ENCODE results near the gene DNAH10. TPM values are rescaled to one million over a fixed set of nuclear protein-coding genes. Genes with fewer than 3 reads are reported as not detected.

The DNAH10 gene
- polyA plus RNA-seq, 1 donor from 2014 or later = 0.40 TPM

DNA sequence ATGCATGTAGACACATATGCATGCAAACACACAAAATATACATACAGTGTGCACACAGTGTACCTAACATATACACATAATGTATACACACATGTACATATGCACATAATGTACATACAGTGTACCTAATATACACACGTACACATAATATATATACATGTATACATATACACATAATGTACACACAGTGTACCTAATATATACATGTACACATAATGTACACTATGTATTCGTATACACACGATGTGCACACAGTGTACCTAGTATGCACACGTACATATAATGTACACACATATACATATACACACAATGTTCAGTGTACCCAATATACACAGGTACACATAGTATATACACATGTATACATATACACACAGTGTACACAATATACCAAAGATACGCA is 70.0 kb downstream of the DNAH10 start:
- H3K9me3 Mint-ChIP-seq = peaks cover 4 to 20% (median 6%) of the 10 kb centered on the region in 3 donors
- no peaks in the 10 kb centered on the region for H3K4me1 Mint-ChIP-seq
- H3K27ac Mint-ChIP-seq = no peak overlapping the region
- H3K4me3 Mint-ChIP-seq = no peak overlapping the region
- no peaks in the 10 kb centered on the region for H3K36me3 Mint-ChIP-seq
- no peaks in the 10 kb centered on the region for H3K27me3 Mint-ChIP-seq

DNA sequence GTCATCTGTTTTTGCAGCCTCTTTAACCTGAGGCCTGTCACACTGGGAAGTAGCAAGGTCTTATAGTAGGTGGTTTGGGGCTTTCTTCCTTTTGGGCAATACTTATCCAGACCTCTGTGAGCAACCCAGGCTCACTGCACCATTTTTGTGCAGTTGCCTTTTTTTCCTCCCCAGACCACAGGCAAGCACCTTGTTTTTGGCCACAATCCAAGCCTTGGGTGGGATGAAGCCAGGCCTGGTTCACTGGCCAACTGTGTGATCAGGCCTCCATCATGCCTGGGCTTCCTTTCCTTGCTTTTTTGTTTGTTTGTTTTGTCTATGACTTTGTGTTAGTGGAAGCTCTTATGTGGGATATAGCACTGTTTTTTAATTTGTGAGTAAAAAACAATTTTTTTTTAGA is 71.7 kb downstream of the DNAH10 start:
- Mint-ChIP-seq H3K27me3 (no peaks in the 10 kb centered on the region), H3K4me1 (no peaks in the 10 kb centered on the region), H3K9me3 (peaks cover 4 to 20% (median 6%) of the 10 kb centered on the region in 3 donors), H3K27ac (no peak overlapping the region), H3K4me3 (no peak overlapping the region), H3K36me3 (no peaks in the 10 kb centered on the region)

DNA sequence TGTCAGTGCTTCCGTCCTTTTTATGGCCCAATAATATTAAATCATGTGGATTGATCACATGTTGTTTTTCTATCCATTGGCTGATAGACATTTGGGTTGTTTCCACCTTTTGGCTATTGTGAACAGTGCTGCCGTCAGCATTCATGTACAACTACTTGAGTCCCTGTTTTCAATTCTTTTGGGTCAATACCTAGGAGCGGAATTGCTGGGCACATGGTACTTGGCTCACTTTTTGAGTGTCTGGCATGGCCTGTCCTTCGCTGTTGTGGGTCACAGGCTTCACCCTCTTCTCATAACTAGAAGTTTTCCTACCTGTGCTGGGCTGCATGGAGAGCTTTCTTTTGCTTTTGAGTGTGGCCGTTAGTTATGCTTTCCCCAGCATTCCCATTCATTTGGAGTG is 72.7 kb downstream of the DNAH10 start:
- Mint-ChIP-seq H3K27me3 (no peaks in the 10 kb centered on the region), H3K9me3 (peaks cover 4 to 20% (median 6%) of the 10 kb centered on the region in 3 donors), H3K4me1 (no peaks in the 10 kb centered on the region), H3K27ac (no peak overlapping the region), H3K36me3 (no peaks in the 10 kb centered on the region), H3K4me3 (no peak overlapping the region)

DNA sequence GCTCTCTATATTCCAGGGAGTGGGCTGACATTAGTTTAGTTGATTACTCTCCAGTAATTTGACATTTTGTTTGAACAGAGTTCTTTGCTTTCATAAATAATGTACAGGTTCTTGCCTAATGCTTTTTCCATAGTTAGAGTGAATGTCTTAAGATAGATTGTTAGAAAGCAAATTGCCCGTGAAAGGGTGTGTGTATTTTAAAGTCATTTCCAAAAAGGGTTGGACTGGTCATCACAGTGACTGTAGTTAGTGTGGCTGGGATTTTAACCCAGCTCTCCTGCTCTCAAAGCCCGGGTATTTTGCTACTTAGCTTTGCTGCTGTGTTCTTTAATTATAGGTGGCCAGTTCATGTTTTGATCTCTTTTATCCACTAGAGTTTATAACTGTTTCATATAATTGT is 74.2 kb downstream of the DNAH10 start:
- Mint-ChIP-seq H3K27me3 (no peaks in the 10 kb centered on the region), H3K27ac (no peak overlapping the region), H3K4me1 (no peaks in the 10 kb centered on the region), H3K4me3 (no peak overlapping the region), H3K9me3 (peaks cover 4 to 20% (median 6%) of the 10 kb centered on the region in 3 donors), H3K36me3 (no peaks in the 10 kb centered on the region)

DNA sequence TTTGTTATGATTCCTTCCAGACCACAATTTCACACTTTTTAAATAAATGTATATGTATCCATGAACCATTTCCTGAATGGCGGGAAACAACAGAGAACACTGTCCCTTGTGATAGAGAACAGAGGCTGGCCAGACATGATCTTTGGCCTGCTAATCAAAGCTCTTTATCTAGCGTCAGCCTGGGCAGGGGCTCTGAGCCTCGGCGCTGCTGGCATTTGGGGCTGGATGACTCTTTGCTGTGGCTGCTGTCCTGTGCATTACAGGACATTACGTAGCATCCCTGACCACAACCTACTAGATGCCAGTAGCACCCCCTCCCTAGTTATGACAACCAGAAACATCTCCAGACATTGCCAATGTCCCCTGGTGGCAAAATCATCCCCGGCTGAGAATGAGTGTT is 77.7 kb downstream of the DNAH10 start:
- peak overlapping the region in 1 of 3 donors; percentile 33 for H3K27ac Mint-ChIP-seq
- H3K4me3 Mint-ChIP-seq = no peak overlapping the region
- H3K27me3 Mint-ChIP-seq = no peaks in the 10 kb centered on the region
- H3K4me1 Mint-ChIP-seq = peaks cover 0 to 3% (median 0%) of the 10 kb centered on the region in 3 donors
- no peaks in the 10 kb centered on the region for H3K36me3 Mint-ChIP-seq
- peaks cover 0 to 6% (median 3%) of the 10 kb centered on the region in 3 donors for H3K9me3 Mint-ChIP-seq

DNA sequence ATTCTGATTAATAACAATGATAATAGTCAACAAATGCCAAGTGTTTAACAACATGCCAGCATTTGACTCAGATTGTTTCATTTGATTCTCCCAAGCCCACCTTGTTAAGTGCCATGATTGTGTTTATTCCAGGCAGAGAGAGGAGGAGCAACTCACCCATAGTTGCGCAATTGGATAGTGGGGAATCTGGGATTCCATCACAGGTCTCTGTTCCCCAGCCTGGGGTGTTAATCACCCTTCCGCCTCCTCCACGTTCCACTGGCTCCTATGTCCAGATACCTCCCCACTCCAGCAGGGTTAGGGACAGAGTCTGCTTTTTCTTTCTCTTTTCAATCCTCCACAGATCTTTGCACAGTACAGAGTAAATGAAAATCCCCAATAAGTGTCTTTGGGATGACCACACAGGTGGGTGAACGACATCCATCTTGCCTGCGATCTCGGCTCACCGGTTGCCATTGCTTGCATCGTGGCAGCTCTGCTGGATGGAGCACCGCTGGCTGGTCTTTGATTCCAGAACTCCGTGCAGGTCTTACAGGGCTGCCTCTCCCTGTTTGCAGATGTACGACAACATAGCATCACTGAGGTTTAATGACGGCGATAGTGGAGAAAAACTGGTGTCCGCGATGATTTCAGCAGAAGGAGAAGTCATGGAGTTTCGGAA is 78.8 kb downstream of the DNAH10 start:
- H3K27ac Mint-ChIP-seq = no peak overlapping the region
- H3K36me3 Mint-ChIP-seq = no peaks in the 10 kb centered on the region
- no peaks in the 10 kb centered on the region for H3K27me3 Mint-ChIP-seq
- H3K4me1 Mint-ChIP-seq = peaks cover 0 to 3% (median 0%) of the 10 kb centered on the region in 3 donors
- H3K4me3 Mint-ChIP-seq = no peak overlapping the region
- no peaks in the 10 kb centered on the region for H3K9me3 Mint-ChIP-seq

DNA sequence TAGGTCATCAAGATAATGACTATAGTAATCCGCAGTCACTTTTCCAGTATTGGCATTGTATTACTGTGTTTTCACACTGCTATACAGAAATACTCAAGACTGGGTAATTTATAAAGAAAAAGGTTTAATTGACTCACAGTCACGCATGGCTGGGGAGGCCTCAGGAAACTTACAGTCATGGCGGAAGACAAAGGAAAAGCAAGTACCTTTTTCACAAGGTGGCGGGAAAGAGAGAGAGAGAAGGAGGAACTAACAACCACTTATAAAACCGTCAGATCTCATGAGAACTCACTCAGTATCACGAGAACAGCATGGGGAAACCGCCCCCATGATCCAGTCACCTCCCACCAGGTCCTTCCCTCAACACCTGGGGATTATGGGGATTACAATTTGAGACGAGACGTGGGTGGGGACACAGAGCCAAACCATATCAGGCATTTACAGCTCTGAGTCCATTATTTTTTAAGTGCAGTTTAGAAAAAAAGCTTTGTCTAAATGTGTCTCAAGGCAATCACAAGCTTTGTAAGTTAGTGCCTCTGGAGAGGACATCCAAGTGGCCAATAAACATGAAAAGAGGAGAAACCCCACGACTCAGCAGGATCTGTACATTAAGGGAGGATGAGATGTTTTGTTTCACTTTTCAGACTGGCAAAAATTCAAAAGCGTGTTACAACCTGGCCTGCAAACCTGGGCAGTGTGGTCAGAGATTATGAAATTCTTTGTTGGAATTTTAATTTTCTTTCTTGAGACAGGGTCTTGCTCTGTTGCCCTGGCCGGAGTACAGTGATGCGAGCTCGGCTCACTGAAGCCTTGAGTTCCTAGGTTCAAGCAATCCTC is 82.0 kb downstream of the DNAH10 start:
- no peaks in the 10 kb centered on the region for H3K36me3 Mint-ChIP-seq
- peaks cover 0 to 3% (median 0%) of the 10 kb centered on the region in 3 donors for H3K4me1 Mint-ChIP-seq
- no peaks in the 10 kb centered on the region for H3K27me3 Mint-ChIP-seq
- H3K4me3 Mint-ChIP-seq = peak overlapping the region in 1 of 4 donors; percentile 49
- H3K9me3 Mint-ChIP-seq = no peaks in the 10 kb centered on the region
- no peak overlapping the region for H3K27ac Mint-ChIP-seq

DNA sequence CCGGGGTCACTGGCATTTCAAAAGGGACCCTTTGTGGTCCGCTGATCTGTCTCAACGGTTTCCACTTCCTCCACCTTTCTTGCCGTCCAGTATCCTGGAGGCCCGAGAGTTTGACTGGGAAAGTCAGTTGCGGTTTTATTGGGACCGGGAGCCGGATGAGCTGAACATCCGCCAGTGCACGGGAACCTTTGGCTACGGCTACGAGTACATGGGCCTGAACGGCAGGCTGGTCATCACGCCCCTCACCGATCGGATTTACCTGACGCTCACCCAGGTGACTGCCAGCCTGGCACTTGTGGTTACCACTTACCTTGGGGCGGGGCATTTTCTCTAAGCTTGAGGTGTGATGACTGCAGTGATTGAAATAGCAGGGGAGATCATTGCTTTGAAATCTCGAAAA is 83.8 kb downstream of the DNAH10 start:
- Mint-ChIP-seq H3K9me3 (no peaks in the 10 kb centered on the region), H3K4me1 (peaks cover 0 to 3% (median 0%) of the 10 kb centered on the region in 3 donors), H3K27ac (no peak overlapping the region), H3K4me3 (no peak overlapping the region), H3K27me3 (no peaks in the 10 kb centered on the region), H3K36me3 (no peaks in the 10 kb centered on the region)

DNA sequence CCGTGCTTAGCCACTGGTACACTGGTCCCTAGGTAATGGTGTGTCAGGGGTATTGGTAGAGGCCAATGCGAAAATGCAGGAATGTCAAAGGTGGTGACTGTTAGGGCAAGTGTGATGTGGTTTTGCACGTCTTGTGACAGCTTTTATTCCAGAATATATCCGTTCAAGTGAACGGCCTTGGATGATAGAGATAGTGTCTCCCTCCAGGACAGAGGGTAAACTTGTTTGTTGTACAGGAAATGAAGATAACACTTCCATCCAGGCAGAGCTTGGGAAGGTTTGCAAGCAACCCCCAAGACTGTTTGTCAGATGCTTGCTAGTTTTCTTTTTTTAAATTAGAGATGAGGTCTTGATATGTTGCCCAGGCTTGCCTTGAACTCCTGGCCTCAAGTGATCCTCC is 84.2 kb downstream of the DNAH10 start:
- Mint-ChIP-seq H3K27me3 (no peaks in the 10 kb centered on the region), H3K36me3 (no peaks in the 10 kb centered on the region), H3K4me1 (peaks cover 0 to 3% (median 0%) of the 10 kb centered on the region in 3 donors), H3K27ac (no peak overlapping the region), H3K9me3 (no peaks in the 10 kb centered on the region), H3K4me3 (no peak overlapping the region)

DNA sequence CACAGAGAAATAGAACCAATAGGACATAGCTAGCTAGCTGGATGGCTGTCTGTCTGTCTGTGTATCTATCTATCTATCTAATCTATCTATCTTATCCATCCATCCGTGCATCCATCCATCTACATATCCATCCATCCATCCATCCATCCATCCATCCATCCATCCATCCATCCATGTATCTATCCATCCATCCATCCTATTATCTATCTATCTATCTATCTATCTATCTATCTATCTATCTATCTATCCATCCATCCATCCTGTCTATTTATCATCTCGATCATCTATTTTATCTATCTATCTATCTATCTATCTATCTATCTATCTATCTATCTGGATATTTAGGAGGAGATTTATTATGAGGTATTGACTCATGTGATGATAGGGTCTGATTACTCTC is 84.9 kb downstream of the DNAH10 start:
- Mint-ChIP-seq H3K27ac (no peak overlapping the region), H3K4me3 (no peak overlapping the region), H3K4me1 (peaks cover 0 to 3% (median 0%) of the 10 kb centered on the region in 3 donors)

DNA sequence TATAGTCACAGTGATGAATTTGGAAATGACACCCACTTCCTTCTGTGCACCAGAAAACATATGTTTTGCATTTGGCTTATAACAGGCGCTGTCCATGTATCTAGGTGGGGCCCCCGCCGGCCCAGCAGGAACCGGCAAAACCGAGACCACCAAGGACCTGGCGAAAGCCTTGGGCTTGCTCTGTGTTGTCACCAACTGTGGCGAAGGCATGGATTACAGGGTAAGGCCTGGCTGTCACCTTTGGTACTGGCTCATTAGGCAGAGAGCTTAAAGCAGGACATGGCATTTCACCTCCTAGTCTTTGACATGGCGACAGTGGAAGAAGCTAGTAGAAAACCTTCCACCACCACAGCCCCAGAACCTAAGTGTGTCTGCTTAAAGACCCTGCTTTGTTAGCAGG is 85.8 kb downstream of the DNAH10 start:
- H3K9me3 Mint-ChIP-seq = no peaks in the 10 kb centered on the region
- no peak overlapping the region for H3K27ac Mint-ChIP-seq

More for the DNA sequence above, 84.9 kb downstream of the DNAH10 start:
- H3K27me3 Mint-ChIP-seq = no peaks in the 10 kb centered on the region
- H3K9me3 Mint-ChIP-seq = no peaks in the 10 kb centered on the region
- no peaks in the 10 kb centered on the region for H3K36me3 Mint-ChIP-seq

DNA sequence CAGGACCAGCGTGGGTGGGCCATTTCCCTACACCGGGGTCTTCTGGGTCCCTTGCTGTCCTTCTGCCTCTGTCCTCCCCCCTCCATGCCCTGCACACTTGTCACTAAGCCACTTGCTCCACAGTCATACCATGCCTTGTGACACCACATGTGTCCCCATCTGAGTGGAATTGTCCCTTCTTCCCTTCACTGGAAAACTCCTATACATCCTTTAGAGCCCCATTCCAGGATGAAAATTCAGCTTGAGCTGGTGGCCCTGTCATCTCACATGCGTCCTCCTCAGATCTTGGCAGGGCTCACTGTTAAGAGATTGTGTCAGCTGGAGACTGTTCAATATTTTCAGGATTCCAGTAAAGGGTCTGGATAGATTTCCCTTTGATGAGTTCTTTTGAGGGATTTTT is 87.4 kb downstream of the DNAH10 start:
- Mint-ChIP-seq H3K4me1 (no peaks in the 10 kb centered on the region), H3K36me3 (no peaks in the 10 kb centered on the region)

More for the DNA sequence above, 85.8 kb downstream of the DNAH10 start:
- Mint-ChIP-seq H3K27me3 (no peaks in the 10 kb centered on the region), H3K36me3 (no peaks in the 10 kb centered on the region), H3K4me3 (no peak overlapping the region), H3K4me1 (no peaks in the 10 kb centered on the region)

DNA sequence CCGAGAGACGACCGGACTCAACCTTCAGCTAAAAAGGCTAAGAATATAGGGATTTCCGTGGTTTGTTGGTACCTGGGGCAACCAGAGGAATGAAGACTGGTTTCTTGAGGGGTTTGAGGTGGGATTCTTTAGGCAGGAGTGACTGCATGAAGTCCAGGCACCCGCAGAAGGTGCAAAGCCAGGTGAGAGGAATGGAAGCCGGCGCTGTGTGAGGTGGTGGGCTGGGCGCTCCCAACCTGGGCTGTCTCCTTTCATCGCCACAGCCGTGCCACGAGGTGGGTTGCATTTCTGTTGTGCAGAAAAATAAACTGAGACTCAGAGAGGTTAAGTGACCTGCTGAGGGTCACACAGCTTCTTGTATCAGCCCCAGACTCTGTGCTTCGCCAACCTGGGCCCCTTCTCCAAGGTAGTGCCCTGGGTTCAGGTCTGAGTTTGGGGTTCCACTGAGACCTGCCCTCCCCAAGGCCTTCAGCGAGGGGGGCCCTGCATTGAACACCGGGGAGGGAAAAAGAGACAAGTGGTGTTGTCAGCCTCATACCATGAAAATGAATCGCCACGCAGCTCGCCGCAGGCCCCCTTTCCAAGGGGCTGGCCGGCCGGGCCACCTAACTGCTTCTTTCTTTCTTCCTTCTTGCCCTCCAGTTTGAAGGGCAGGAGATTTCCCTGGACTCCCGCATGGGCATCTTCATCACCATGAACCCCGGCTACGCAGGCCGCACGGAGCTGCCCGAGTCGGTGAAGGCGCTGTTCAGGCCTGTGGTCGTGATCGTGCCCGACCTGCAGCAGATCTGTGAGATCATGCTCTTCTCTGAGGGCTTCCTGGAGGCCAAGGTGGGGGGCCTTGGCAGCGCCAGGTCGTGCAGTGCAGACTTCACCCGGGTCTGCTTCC is 88.4 kb downstream of the DNAH10 start:
- H3K4me3 Mint-ChIP-seq = no peak overlapping the region
- no peaks in the 10 kb centered on the region for H3K9me3 Mint-ChIP-seq
- H3K27ac Mint-ChIP-seq = no peak overlapping the region
- H3K4me1 Mint-ChIP-seq = no peaks in the 10 kb centered on the region
- H3K36me3 Mint-ChIP-seq = no peaks in the 10 kb centered on the region
- no peaks in the 10 kb centered on the region for H3K27me3 Mint-ChIP-seq

More for the DNA sequence above, 87.4 kb downstream of the DNAH10 start:
- H3K4me3 Mint-ChIP-seq = no peak overlapping the region
- no peaks in the 10 kb centered on the region for H3K9me3 Mint-ChIP-seq
- no peaks in the 10 kb centered on the region for H3K27me3 Mint-ChIP-seq
- H3K27ac Mint-ChIP-seq = no peak overlapping the region

DNA sequence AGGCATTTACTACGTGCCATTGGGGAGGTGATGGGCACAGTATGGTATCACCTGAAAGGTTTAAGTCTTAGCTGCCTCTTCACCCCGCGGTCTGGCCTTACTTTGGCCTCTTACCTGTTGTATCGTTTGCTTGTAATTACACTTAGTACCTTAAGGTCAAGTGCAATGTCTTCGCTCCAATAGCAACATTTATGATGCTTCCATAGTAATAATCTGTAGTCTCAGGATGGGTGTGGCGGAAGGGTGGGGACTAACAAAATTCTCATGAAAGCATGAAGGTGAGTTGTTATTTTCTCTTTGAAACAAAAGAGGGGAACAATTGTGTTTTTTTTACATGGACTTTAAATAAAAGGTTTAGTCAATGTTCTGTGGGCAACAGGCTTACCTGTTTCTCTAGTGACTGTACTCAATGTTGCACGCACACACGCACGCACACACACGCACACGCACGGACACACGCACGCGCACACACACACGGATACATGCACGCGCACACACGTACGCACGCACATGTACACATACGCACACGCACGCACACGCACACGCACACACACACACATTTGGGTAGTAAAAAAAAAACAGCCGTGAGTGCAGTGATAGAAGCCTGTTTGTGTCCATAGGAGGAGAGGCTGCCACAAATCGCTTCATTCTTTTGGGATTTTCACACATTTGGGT is 91.4 kb downstream of the DNAH10 start:
- no peaks in the 10 kb centered on the region for H3K9me3 Mint-ChIP-seq
- H3K36me3 Mint-ChIP-seq = peaks cover 1% of the 10 kb centered on the region
- peaks cover 2% of the 10 kb centered on the region for H3K27me3 Mint-ChIP-seq
- no peak overlapping the region for H3K27ac Mint-ChIP-seq
- H3K4me3 Mint-ChIP-seq = no peak overlapping the region
- no peaks in the 10 kb centered on the region for H3K4me1 Mint-ChIP-seq

All from IgD-negative memory B cell (primary cell).